RWPE1 (cell line): ENCODE measurements around the gene RAI14.

Experiments used
- CTCF ChIA-PET: fragments of 350-600 bp; sonication (Branson Sonifier 250); formaldehyde crosslinking; extraction: SDS; loops from one replicate; lab custom pipeline; 2021; lab: Yijun Ruan, JAX
- POLR2A ChIA-PET: fragments of 400-600 bp; formaldehyde crosslinking; extraction: SDS; loops from one replicate; lab custom pipeline; 2020; ENCODE audit warnings: antibody characterized with exemption; ENCODE audit not compliant: low non-redundant PET; lab: Yijun Ruan, JAX
- DNase-seq: peaks from one replicate; pipeline ENCODE4 v3.0.0; 2012; ENCODE audit warnings: low spot score
- H3K27ac ChIP-seq: fragments of 450-650 bp; 2 replicates; pipeline ENCODE4 v1.5.1; 2017
- CTCF ChIP-seq: fragments of 450-650 bp; conservative IDR thresholded peaks from 2 replicates; pipeline ENCODE4 v1.5.1; 2017; ENCODE audit warnings: low read depth, mild to moderate bottlenecking

Gene RAI14

GRCh38 chr5:34802834-34803563 is 146.9 kb downstream of the RAI14 start:
- no peak for DNase-seq
- H3K27ac ChIP-seq: no peak overlapping the region
- POLR2A ChIA-PET: interaction anchor here (0.6 kb wide), 1 partner anchor 176 kb away, joined by 3 read pairs; no protein-coding TSS in a partner anchor
- TF ChIP-seq CTCF: no peak
- CTCF ChIA-PET: interaction anchor here (0.6 kb wide), 1 partner anchor 665 kb away, joined by 3 read pairs; no protein-coding TSS in a partner anchor

GRCh38 chr5:34803974-34804732 is 148.0 kb downstream of the RAI14 start:
- ChIA-PET POLR2A (no interaction called here), CTCF (interaction anchor here (0.6 to 0.7 kb wide), 3 partner anchors 102 to 664 kb away, joined by 3 to 5 read pairs (median 3); no protein-coding TSS in a partner anchor)
- no peak overlapping the region for H3K27ac ChIP-seq
- TF ChIP-seq CTCF: no peak
- no peak for DNase-seq

GRCh38 chr5:34804913-34805312 is 148.8 kb downstream of the RAI14 start:
- no peak for DNase-seq
- CTCF ChIA-PET: interaction anchor here (0.7 kb wide), 2 partner anchors 263 to 271 kb away, joined by 3 read pairs; no protein-coding TSS in a partner anchor
- POLR2A ChIA-PET: no interaction called here
- no peak for TF ChIP-seq CTCF
- no peak overlapping the region for H3K27ac ChIP-seq

- no peak for DNase-seq
- POLR2A ChIA-PET: no interaction called here
These were observed 150.4 kb downstream of the RAI14 start for GRCh38 chr5:34806532-34806931.

GRCh38 chr5:34811706-34812105 is 155.6 kb downstream of the RAI14 start:
- POLR2A ChIA-PET: no interaction called here
- DNase-seq: no peak
- H3K27ac ChIP-seq: no peak overlapping the region
- TF ChIP-seq CTCF: no peak
- CTCF ChIA-PET: interaction anchor here (0.6 kb wide), 1 partner anchor 751 kb away, joined by 6 read pairs; no protein-coding TSS in a partner anchor

More at GRCh38 chr5:34806532-34806931, 150.4 kb downstream of the RAI14 start:
- CTCF ChIA-PET: interaction anchor here (0.8 kb wide), 1 partner anchor 283 kb away, joined by 5 read pairs; no protein-coding TSS in a partner anchor
- no peak for TF ChIP-seq CTCF
- H3K27ac ChIP-seq: no peak overlapping the region

- no peak overlapping the region for H3K27ac ChIP-seq
- POLR2A ChIA-PET: no interaction called here
- DNase-seq: no peak
- CTCF ChIA-PET: interaction anchor here (0.6 kb wide), 1 partner anchor 1986 kb away, joined by 3 read pairs; no protein-coding TSS in a partner anchor
- TF ChIP-seq CTCF: no peak
These were observed 157.4 kb downstream of the RAI14 start for GRCh38 chr5:34813509-34813908.
